ENCODE data around the gene RBP3.
"Not testable (repeated sequence)": the region's sequence is repeated elsewhere in the genome, so short reads cannot be mapped to it uniquely, and the experiment has no call there.

RBP3 gene

GRCh38 chr10:47374611-47375536 is 26.7 kb downstream of the RBP3 start:
- no peak for DNase-seq (ENCODE audit: low spot score)

GRCh38 chr10:47376522-47377220 is 28.5 kb downstream of the RBP3 start:
- no peak for DNase-seq (ENCODE audit: low spot score)

GRCh38 chr10:47378183-47378510 is 30.0 kb downstream of the RBP3 start:
- DNase-seq (ENCODE audit: low spot score): no peak

- DNase-seq (ENCODE audit: low spot score): no peak
These were observed 30.7 kb downstream of the RBP3 start for GRCh38 chr10:47378606-47379444.

- DNase-seq (ENCODE audit: low spot score): no peak
These were observed 31.3 kb downstream of the RBP3 start for GRCh38 chr10:47379445-47379785.

GRCh38 chr10:47379901-47380300 is 31.7 kb downstream of the RBP3 start:
- DNase-seq (ENCODE audit: low spot score): no peak

GRCh38 chr10:47380341-47381102 is 32.4 kb downstream of the RBP3 start:
- DNase-seq (ENCODE audit: low spot score): no peak

GRCh38 chr10:47381103-47381395 is 32.9 kb downstream of the RBP3 start:
- DNase-seq (ENCODE audit: low spot score): no peak

- DNase-seq (ENCODE audit: low spot score): no peak
These were observed 33.5 kb downstream of the RBP3 start for GRCh38 chr10:47381427-47382379.

- DNase-seq (ENCODE audit: low spot score): no peak
These were observed 35.3 kb downstream of the RBP3 start for GRCh38 chr10:47383261-47384147.

GRCh38 chr10:47384148-47384921 is 36.2 kb downstream of the RBP3 start, which contains the start of gene ZNF488:
Gene ZNF488, minus strand, starts transcription at chr10:47384293. Its CDS starts 15,464 bp downstream, at chr10:47368829.
- peak; percentile 85 for DNase-seq (ENCODE audit: low spot score)

- not testable (repeated sequence) for DNase-seq (ENCODE audit: low spot score)
These were observed 37.9 kb downstream of the RBP3 start for GRCh38 chr10:47386104-47386503.

- no peak for DNase-seq (ENCODE audit: low spot score)
These were observed 40.7 kb downstream of the RBP3 start for GRCh38 chr10:47388879-47389278.

- DNase-seq (ENCODE audit: low spot score): no peak
These were observed 41.5 kb downstream of the RBP3 start for GRCh38 chr10:47389619-47390018.

- DNase-seq (ENCODE audit: low spot score): no peak
These were observed 48.2 kb downstream of the RBP3 start for GRCh38 chr10:47396311-47396717.

GRCh38 chr10:47397256-47397655 is 49.1 kb downstream of the RBP3 start:
- no peak for DNase-seq (ENCODE audit: low spot score)

GRCh38 chr10:47400251-47400650 is 52.1 kb downstream of the RBP3 start:
- DNase-seq (ENCODE audit: low spot score): no peak

GRCh38 chr10:47400786-47401185 is 52.6 kb downstream of the RBP3 start:
- DNase-seq (ENCODE audit: low spot score): no peak

GRCh38 chr10:47401210-47401609 is 53.0 kb downstream of the RBP3 start:
- DNase-seq (ENCODE audit: low spot score): no peak

Data from RKO (cell line).